Dermis blood vessel endothelial cell (primary cell): ENCODE measurements around the gene KPNA4. TPM values are rescaled to one million over a fixed set of nuclear protein-coding genes. Genes with fewer than 3 reads are reported as not detected.
A peak's percentile ranks its signal among the peaks of the same experiment; 100 is the strongest.
"Not testable (repeated sequence)": the region's sequence is repeated elsewhere in the genome, so short reads cannot be mapped to it uniquely, and the experiment has no call there.

Experiments
- DNase-seq: peaks from one replicate; pipeline ENCODE4 v3.0.0; 2010
- total RNA-seq: library from RNA; depleted of rRNA; stranded (reverse); fragments of >200 nt; gene quantifications from 2 replicates; pipeline ENCODE4 v1.2.3, GENCODE V29; 2014

KPNA4 gene
- total RNA-seq, result 23.5 and 35.5 TPM in 2 replicates

- DNase-seq, result peak; percentile 98
Observed at GRCh38 chr3:160565442-160566403, at the start of gene KPNA4. KPNA4 (minus strand) TSS chr3:160565571; CDS start chr3:160565282, 289 bp downstream.

GRCh38 chr3:160613661-160614060, 48.3 kb upstream of the KPNA4 start:
- no peak for DNase-seq

- no peak for DNase-seq
Observed at GRCh38 chr3:160612386-160613075, 47.2 kb upstream of the KPNA4 start.

- DNase-seq, result no peak
Observed at GRCh38 chr3:160611141-160611540, 45.8 kb upstream of the KPNA4 start.

GRCh38 chr3:160608870-160609269, 43.5 kb upstream of the KPNA4 start:
- DNase-seq, result no peak

GRCh38 chr3:160607826-160608225, 42.5 kb upstream of the KPNA4 start:
- no peak for DNase-seq

GRCh38 chr3:160605315-160605714, 39.9 kb upstream of the KPNA4 start:
- no peak for DNase-seq

GRCh38 chr3:160603845-160604244, 38.5 kb upstream of the KPNA4 start:
- DNase-seq, result not testable (repeated sequence)

GRCh38 chr3:160602259-160602658, 36.9 kb upstream of the KPNA4 start:
- no peak for DNase-seq

GRCh38 chr3:160601288-160601687, 35.9 kb upstream of the KPNA4 start:
- DNase-seq, result no peak

GRCh38 chr3:160598865-160599264, 33.5 kb upstream of the KPNA4 start:
- DNase-seq, result no peak

- no peak for DNase-seq
Observed at GRCh38 chr3:160588023-160588422, 22.7 kb upstream of the KPNA4 start.

GRCh38 chr3:160587105-160587504, 21.7 kb upstream of the KPNA4 start:
- DNase-seq, result no peak

GRCh38 chr3:160586679-160587078, 21.3 kb upstream of the KPNA4 start:
- no peak for DNase-seq

- no peak for DNase-seq
Observed at GRCh38 chr3:160583451-160583850, 18.1 kb upstream of the KPNA4 start.

- DNase-seq, result no peak
Observed at GRCh38 chr3:160580938-160581337, 15.6 kb upstream of the KPNA4 start.

GRCh38 chr3:160577556-160578195, 12.3 kb upstream of the KPNA4 start:
- DNase-seq, result peak; percentile 24

- no peak for DNase-seq
Observed at GRCh38 chr3:160577093-160577492, 11.7 kb upstream of the KPNA4 start.

GRCh38 chr3:160576621-160577020, 11.2 kb upstream of the KPNA4 start:
- DNase-seq, result no peak

GRCh38 chr3:160575589-160575988, 10.2 kb upstream of the KPNA4 start:
- DNase-seq, result no peak

- DNase-seq, result no peak
Observed at GRCh38 chr3:160574636-160575035, 9.3 kb upstream of the KPNA4 start.

- DNase-seq, result not testable (repeated sequence)
Observed at GRCh38 chr3:160573955-160574525, 8.7 kb upstream of the KPNA4 start.
